Bronchial epithelial cell (primary cell): ENCODE measurements around the gene FAM117A. TPM values are rescaled to one million over a fixed set of nuclear protein-coding genes. Genes with fewer than 3 reads are reported as not detected.
"Not testable (repeated sequence)": the region's sequence is repeated elsewhere in the genome, so short reads cannot be mapped to it uniquely, and the experiment has no call there.

Experiments used
- DNase-seq: peaks from one replicate; pipeline ENCODE4 v3.0.0-alpha.2; 2010; ENCODE audit warnings: low read depth
- FAIRE-seq: peaks from 2 replicates; lab custom pipeline; 2011; peaks lifted over from hg19 to GRCh38; lab: Jason Lieb, UNC
- H3K27me3 ChIP-seq: 2 replicates; pipeline ENCODE4 v1.5.1; 2011; ENCODE audit warnings: low read length; ENCODE audit not compliant: control insufficient read depth, insufficient read depth
- H3K36me3 ChIP-seq: 2 replicates; pipeline ENCODE4 v1.5.1; 2011; ENCODE audit warnings: low read length; ENCODE audit not compliant: control insufficient read depth, insufficient read depth
- H3K4me3 ChIP-seq: 2 replicates; pipeline ENCODE4 v1.5.1; 2011; ENCODE audit warnings: mild to moderate bottlenecking, low read depth, low read length, control low read depth
- total RNA-seq: library from RNA; depleted of rRNA; stranded (reverse); fragments of >200 nt; gene quantifications from 2 replicates; pipeline ENCODE4 v1.2.1, GENCODE V29; 2014
- TF ChIP-seq, protein P1 (sequence below): IDR thresholded peaks from 2 replicates; pipeline ENCODE4 v1.5.1; 2011; ENCODE audit warnings: mild to moderate bottlenecking, moderate library complexity, low read length, control low read depth, inconsistent platforms; ENCODE audit not compliant: insufficient read depth, severe bottlenecking

The FAM117A gene
- total RNA-seq, 1 donor from 2014 or later, result 0.53 TPM

DNA sequence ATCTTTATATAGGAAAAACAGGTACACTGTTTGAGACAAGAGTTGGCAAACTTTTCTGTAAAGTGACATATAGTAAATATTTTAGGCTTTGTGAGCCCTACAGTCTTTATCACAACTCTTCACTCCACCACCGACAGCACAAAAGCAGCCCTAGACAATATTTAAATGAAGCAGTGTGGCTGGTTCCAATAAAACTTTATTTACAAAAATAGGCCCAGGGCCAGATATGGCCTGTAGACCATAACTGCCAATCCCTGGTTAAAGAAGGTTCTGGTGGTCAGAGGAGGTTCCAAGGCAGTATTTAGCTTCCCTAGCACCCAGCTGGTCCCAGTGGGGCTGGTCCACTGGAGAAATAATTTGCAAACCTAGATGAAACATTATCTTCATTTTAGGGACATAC, 3.6 kb downstream of the FAM117A start:
- no peaks in the 10 kb centered on the region for H3K36me3 ChIP-seq
- FAIRE-seq (no peak), DNase-seq (no peak)
- H3K27me3 ChIP-seq, result no peaks in the 10 kb centered on the region
- TF ChIP-seq, protein P1, sequence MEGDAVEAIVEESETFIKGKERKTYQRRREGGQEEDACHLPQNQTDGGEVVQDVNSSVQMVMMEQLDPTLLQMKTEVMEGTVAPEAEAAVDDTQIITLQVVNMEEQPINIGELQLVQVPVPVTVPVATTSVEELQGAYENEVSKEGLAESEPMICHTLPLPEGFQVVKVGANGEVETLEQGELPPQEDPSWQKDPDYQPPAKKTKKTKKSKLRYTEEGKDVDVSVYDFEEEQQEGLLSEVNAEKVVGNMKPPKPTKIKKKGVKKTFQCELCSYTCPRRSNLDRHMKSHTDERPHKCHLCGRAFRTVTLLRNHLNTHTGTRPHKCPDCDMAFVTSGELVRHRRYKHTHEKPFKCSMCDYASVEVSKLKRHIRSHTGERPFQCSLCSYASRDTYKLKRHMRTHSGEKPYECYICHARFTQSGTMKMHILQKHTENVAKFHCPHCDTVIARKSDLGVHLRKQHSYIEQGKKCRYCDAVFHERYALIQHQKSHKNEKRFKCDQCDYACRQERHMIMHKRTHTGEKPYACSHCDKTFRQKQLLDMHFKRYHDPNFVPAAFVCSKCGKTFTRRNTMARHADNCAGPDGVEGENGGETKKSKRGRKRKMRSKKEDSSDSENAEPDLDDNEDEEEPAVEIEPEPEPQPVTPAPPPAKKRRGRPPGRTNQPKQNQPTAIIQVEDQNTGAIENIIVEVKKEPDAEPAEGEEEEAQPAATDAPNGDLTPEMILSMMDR, result no peak
- H3K4me3 ChIP-seq, result no peak overlapping the region

DNA sequence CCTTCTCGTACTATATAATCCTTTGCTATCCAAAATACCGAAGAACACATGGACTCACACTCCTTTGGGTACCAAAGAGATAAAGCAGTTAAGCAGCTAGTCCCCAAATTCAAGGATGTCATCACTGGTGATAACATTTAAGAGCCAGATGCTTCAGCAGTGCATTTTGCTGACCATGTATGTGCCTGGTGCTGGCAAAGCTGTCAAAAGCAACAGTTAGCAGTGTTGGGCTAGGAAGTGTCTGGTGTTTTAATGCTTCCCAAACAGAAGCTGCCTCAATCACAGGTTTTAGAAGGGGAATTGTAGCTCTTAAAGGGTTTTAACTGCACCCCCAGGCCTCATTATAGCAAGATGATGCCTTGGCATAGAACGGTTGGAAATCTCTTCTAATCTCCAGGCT, 4.7 kb downstream of the FAM117A start:
- Histone ChIP-seq H3K36me3 (no peaks in the 10 kb centered on the region), H3K4me3 (no peak overlapping the region), H3K27me3 (no peaks in the 10 kb centered on the region)
- DNase-seq (no peak), FAIRE-seq (no peak)
- TF ChIP-seq, protein P1, result no peak

DNA sequence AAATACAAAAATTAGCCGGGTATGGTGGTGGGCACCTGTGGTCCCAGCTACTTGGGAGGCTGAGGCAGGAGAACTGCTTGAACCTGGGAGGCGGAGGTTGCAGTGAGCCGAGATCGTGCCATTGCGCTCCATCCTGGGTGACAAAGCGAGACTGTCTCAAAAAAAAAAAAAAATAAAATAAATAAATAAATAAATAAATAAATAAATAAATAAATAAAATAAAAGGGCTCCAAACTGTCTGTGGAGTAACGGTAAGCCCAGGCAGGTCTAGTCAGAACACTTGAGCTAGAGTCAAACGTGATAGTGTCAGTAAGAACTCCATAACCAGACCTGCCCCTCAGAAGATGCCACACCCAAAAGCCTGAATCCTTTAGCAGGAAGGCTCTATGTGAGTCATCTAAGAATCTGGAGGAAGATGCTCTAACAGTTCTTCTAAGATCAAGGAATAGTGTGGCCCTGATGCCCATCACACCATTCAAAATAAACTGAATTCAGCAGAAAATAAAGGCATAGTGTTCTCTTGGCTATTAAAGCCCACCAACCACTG, 5.4 kb downstream of the FAM117A start:
- not testable (repeated sequence) for FAIRE-seq, H3K36me3 ChIP-seq

DNA sequence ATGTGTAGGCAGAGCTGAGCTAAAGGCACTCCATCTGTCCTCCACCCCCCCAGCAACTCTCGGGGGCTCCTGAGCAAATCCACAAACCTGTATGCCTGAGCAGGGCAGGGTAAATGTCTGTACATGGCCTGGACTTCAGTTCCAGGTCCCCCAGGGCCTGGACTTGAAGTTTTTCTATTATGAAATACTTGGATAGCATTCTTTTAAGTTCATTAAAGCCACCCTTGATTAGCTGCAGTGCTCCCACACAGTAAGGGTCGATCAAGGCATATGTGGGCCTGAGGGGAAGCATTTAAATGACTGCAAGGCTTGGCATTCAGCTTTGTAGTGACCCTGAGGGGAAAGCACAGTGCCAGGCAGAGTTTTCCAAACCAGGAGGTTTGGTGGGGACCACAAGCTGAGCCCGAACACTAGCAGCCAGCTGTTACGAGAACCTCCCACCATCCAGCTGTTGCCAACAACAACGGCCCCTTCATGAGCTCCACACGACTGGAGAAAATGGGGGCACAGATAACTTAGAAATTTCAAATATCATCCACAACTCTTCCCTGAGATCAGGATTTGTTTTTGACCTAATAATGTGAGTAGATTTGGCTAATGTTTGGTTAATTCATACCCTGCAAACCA, 6.7 kb downstream of the FAM117A start:
- Histone ChIP-seq H3K27me3 (no peaks in the 10 kb centered on the region), H3K36me3 (no peaks in the 10 kb centered on the region), H3K4me3 (no peak overlapping the region)
- TF ChIP-seq, protein P1, result no peak
- no peak for FAIRE-seq
- DNase-seq, result no peak

More for the DNA sequence above, 5.4 kb downstream of the FAM117A start:
- not testable (repeated sequence) for H3K27me3 ChIP-seq, H3K4me3 ChIP-seq
- peak; percentile 42 for DNase-seq

DNA sequence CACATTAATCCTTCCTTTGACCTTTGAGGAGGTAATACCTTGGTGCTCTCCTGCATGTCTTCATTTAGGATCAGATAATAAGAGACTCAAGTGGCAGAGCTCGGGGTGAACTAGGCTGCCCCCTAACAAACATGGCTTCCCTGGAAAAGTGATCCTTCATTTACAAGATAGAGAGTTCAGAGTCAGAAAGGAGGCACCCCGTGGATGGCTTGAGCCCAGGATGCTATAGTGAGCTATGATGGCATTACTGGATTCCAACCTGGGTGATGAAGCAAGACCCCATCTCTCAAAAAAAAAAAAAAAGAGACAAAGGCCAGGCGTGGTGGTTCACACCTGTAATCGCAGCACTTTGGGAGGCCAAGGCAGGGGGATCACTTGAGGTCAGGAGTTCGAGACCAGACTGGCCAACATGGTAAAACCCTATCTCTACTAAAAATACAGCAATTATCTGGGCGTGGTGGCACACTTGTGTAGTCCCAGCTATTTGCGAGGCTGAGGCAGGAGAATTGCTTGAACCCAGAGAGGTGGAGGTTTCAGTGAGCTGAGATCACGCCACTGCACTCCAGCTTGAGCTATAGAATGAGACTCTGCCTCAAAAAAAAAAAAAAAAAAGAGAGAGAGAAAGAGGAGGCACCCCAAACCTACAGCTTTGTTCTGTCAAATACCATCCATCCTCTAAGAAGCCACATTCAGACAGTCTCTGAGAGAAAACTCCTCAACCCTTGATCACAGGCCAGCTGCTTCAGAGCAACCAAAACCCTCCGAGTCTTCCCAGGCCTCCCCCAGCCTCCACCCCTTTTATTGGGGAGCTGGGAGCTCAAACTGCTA, 7.4 kb downstream of the FAM117A start:
- no peak for DNase-seq
- TF ChIP-seq, protein P1, result no peak
- no peak overlapping the region for H3K4me3 ChIP-seq
- H3K36me3 ChIP-seq, result no peaks in the 10 kb centered on the region
- no peaks in the 10 kb centered on the region for H3K27me3 ChIP-seq
- FAIRE-seq, result no peak

DNA sequence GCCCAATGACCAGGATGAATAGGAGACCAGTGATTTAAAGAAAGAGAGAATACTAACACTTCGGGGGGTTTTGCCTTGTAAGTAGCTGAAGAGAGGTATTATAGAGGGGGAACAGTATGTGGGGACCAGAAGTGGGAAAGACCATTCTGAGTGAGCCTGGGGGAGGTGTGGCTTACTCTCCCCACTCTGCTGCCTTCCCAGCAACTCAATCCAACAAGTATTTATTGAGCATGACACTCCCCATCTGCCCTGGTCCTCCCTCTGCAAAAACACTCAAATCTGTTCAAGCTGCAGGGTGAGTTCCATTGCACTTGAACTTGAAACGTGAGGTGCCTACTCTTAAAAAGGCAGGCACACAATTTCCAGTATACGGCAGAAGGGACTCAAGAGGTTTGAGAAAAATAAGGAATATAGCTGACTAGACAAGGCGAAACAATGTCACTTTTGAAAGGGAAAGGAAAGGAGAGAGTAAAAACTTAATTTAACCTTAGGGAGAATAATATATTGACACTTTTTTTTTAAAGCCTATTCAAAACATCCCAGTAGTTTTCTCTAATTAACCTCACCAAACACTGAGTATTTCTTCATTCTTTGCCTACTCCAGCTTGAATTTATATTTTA, 8.2 kb downstream of the FAM117A start:
- no peak for FAIRE-seq
- Histone ChIP-seq H3K36me3 (no peaks in the 10 kb centered on the region), H3K4me3 (no peak overlapping the region), H3K27me3 (no peaks in the 10 kb centered on the region)
- DNase-seq, result no peak
- TF ChIP-seq, protein P1, result no peak
